ENCODE results near the gene C2orf92. TPM values are rescaled to one million over a fixed set of nuclear protein-coding genes. Genes with fewer than 3 reads are reported as not detected.
"Not testable (repeated sequence)": the region's sequence is repeated elsewhere in the genome, so short reads cannot be mapped to it uniquely, and the experiment has no call there.

The C2orf92 gene
- total RNA-seq, result 1 to 10 TPM; 6.1 to 7.3 TPM

- Mint-ChIP-seq H3K27ac (no peak within 1 kb of the TSS), H3K4me1 (peaks cover 24% of the 10 kb centered on the region), H3K27me3 (no peaks in the 10 kb centered on the region), H3K4me3 (no peak within 1 kb of the TSS), H3K36me3 (peaks cover 3% of the 10 kb centered on the region), H3K9me3 (no peaks in the 10 kb centered on the region)
- no peak for DNase-seq
These were observed at the start of gene C2orf92 for GRCh38 chr2:97669448-97669847. Gene C2orf92 (plus strand): TSS chr2:97669713. CDS start chr2:97669789, 76 bp downstream.

GRCh38 chr2:97620492-97620891 is 49.0 kb upstream of the C2orf92 start:
- not testable (repeated sequence) for H3K27ac Mint-ChIP-seq, H3K27me3 Mint-ChIP-seq, H3K9me3 Mint-ChIP-seq, H3K4me3 Mint-ChIP-seq, DNase-seq, H3K4me1 Mint-ChIP-seq, H3K36me3 Mint-ChIP-seq

GRCh38 chr2:97622976-97623375 is 46.5 kb upstream of the C2orf92 start:
- not testable (repeated sequence) for H3K4me1 Mint-ChIP-seq, DNase-seq, H3K36me3 Mint-ChIP-seq, H3K27me3 Mint-ChIP-seq, H3K4me3 Mint-ChIP-seq, H3K27ac Mint-ChIP-seq, H3K9me3 Mint-ChIP-seq

GRCh38 chr2:97625354-97626048 is 44.0 kb upstream of the C2orf92 start:
- H3K36me3 Mint-ChIP-seq, DNase-seq, H3K4me1 Mint-ChIP-seq, H3K9me3 Mint-ChIP-seq, H3K27ac Mint-ChIP-seq, H3K27me3 Mint-ChIP-seq, H3K4me3 Mint-ChIP-seq: not testable (repeated sequence)

DNA sequence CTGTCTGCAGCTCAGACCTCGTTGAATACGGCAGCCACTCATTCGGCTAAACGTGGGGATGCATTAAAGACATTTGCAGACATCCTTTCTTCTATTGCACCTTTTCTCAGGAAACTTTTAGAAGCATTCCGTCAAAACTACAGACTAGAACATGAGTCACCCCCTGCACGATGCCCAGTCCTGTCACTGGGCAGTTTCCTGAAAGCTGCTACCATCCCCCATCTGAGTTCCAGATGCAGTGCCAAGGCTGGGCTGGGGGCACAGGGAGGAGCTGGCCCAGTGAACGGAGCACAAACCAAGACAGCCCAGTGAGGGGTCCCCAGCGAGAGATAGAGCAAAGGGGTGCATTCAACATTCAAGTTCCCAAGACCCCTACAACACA is 43.5 kb upstream of the C2orf92 start:
- not testable (repeated sequence) for DNase-seq, H3K4me3 Mint-ChIP-seq, H3K4me1 Mint-ChIP-seq, H3K36me3 Mint-ChIP-seq, H3K27me3 Mint-ChIP-seq, H3K27ac Mint-ChIP-seq, H3K9me3 Mint-ChIP-seq

GRCh38 chr2:97644023-97644717 is 25.3 kb upstream of the C2orf92 start:
- Mint-ChIP-seq H3K9me3 (no peaks in the 10 kb centered on the region), H3K36me3 (peaks cover 14% of the 10 kb centered on the region), H3K4me1 (peaks cover 22% of the 10 kb centered on the region), H3K27ac (no peak overlapping the region), H3K4me3 (no peak overlapping the region), H3K27me3 (no peaks in the 10 kb centered on the region)
- no peak for DNase-seq

DNA sequence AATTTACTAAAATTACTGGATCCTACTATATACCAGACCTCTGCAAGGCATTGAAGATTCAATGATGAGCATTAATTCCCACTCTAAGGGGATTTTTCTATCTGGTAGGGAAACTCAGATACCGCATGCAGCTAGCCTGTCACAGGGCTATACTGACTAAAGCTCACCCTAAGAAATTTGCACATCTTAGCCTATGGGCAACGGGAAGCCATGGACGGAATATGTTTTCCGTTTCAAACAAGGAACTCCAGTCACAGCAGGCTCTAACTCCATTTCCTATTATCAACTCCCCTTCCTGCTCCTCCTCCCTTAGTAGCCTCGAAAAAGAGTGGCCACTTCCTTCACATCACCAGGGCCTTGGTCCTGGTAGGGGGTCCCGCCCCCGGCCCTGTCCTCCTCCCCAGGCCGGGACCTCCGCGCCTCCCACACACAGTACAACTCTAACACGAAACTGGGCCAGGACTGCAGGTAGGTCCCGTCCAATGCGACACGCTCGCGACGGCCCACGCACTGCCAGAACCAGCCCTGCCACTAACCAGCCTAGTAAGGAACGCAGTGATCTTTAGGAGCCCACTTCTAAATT is 24.3 kb upstream of the C2orf92 start:
- DNase-seq, result no peak

DNA sequence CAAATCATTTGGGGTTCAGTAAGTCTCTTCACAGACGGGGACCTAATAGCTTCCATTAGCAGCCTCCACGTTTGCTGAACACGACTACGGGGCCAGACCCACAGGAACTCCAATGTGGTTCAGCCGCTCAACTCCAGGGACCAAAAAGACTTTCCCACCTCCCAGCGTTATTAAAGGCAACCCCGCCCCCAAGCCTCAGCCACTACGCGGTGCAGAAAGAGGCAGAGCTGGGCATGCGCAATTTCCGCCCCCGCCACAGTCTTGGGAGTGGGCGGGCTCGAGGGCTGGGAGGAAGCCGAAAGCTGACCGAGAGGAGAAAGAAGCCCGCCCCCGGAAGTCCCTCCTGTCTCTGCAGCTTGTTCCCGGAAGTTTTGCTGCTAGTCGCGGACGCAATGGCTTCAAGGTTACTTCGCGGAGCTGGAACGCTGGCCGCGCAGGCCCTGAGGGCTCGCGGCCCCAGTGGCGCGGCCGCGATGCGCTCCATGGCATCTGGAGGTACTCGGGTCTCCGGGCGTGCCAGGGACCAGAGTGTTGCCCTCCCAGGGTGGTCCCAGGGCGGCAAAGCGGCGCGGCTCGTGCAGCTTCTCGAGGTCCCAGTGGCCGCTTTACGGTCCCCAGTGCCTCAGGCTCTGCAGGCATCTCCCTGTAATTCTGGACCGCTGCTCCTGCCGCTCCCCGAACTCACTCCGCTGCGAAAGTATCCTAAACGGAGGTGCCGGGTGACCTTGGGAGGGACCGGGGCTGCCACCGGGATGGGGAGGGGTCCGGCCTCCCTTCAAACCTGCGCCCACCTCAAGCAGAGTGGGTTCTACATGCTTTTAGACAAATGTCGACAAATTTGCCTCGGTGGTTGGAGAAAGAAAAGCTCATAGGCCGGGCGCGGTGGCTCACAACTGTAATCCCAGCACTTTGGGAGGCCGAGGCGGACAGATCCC is 23.6 kb upstream of the C2orf92 start, which contains the start of gene COX5B:
TSS of gene COX5B (plus strand) at position 368 of the 935 bp plus-strand sequence. CDS start at position 393, 25 bp downstream.
- H3K9me3 Mint-ChIP-seq, result no peaks in the 10 kb centered on the region
- H3K4me3 Mint-ChIP-seq, result peak within 1 kb of the TSS; percentile 91
- peak within 1 kb of the TSS; percentile 95 for H3K27ac Mint-ChIP-seq
- H3K4me1 Mint-ChIP-seq, result peaks cover 23% of the 10 kb centered on the region
- peaks cover 20% of the 10 kb centered on the region for H3K36me3 Mint-ChIP-seq
- no peaks in the 10 kb centered on the region for H3K27me3 Mint-ChIP-seq
- DNase-seq, result peak; percentile 99

More for the DNA sequence above, 24.3 kb upstream of the C2orf92 start:
- Mint-ChIP-seq H3K27ac (peak overlapping the region; percentile 95), H3K36me3 (peaks cover 20% of the 10 kb centered on the region), H3K27me3 (no peaks in the 10 kb centered on the region), H3K4me1 (peaks cover 23% of the 10 kb centered on the region), H3K9me3 (no peaks in the 10 kb centered on the region), H3K4me3 (peak overlapping the region; percentile 91)

DNA sequence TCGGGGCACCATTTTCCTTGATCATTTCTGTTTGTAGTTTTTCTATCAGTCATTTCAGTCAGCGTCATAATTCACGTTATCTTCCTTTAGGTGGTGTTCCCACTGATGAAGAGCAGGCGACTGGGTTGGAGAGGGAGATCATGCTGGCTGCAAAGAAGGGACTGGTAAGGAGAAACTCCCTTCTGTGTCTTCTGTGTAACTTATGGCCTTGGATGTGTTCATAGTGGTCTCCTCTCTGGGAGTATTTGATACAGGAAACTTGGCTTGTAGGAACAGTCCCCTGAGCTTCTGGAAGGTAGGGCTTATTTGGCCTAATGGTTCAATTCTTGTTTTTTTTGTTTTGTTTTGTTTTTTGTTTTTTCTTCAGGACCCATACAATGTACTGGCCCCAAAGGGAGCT is 22.5 kb upstream of the C2orf92 start:
- DNase-seq, result no peak
- Mint-ChIP-seq H3K27ac (peak overlapping the region; percentile 95), H3K27me3 (no peaks in the 10 kb centered on the region), H3K9me3 (no peaks in the 10 kb centered on the region), H3K4me3 (peak overlapping the region; percentile 91), H3K36me3 (peaks cover 20% of the 10 kb centered on the region), H3K4me1 (peaks cover 23% of the 10 kb centered on the region)

DNA sequence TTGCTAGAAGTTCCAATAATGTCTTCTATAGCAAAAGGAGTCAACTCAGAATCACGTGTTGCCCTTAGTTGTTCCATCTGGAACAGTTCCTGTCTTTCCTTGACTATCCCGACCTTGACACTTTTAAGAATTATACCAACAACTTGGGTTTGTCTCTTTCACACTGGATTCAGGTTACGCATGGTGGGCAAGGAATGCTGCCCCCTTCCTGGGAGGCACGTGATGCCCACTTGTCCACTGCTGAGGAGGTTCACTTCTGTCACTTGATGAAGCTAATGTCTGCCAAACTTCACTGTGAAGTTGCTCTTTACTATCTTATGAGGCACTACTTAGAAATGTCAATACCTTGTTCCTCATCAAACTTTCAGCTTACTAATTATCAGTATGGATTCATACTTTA is 18.4 kb upstream of the C2orf92 start:
- Mint-ChIP-seq H3K36me3 (peaks cover 37% of the 10 kb centered on the region), H3K27me3 (no peaks in the 10 kb centered on the region), H3K4me3 (no peak overlapping the region), H3K4me1 (peaks cover 21% of the 10 kb centered on the region), H3K27ac (peak overlapping the region; percentile 59), H3K9me3 (no peaks in the 10 kb centered on the region)
- no peak for DNase-seq

- Mint-ChIP-seq H3K27me3 (no peaks in the 10 kb centered on the region), H3K27ac (no peak overlapping the region), H3K36me3 (peaks cover 33% of the 10 kb centered on the region), H3K9me3 (no peaks in the 10 kb centered on the region), H3K4me1 (peaks cover 7% of the 10 kb centered on the region), H3K4me3 (no peak overlapping the region)
- no peak for DNase-seq
These were observed 16.0 kb upstream of the C2orf92 start for GRCh38 chr2:97653473-97653872.

DNA sequence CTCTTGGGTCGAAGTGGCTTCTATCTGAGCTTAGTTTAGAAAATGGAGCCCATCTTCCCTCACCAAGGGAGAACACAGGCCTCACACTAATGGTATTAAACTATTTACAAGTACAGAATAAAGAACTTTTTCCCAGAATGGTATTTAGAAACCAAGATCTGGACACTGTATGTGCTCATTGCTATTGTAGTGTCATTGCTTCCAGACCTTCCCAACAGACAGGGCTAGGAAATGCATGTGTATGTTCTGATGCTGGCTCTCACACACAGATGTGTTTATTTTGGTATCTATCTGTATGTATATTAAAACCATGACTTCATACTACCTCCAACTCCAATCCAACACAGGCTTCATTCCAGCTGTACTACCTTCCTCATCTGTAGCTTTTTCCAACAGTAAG is 15.6 kb upstream of the C2orf92 start:
- Mint-ChIP-seq H3K4me1 (peaks cover 6% of the 10 kb centered on the region), H3K27me3 (no peaks in the 10 kb centered on the region), H3K9me3 (no peaks in the 10 kb centered on the region), H3K36me3 (peaks cover 34% of the 10 kb centered on the region), H3K27ac (peak overlapping the region; percentile 4), H3K4me3 (no peak overlapping the region)
- DNase-seq, result no peak

- Mint-ChIP-seq H3K27ac (peak overlapping the region; percentile 4), H3K9me3 (no peaks in the 10 kb centered on the region), H3K4me1 (peaks cover 3% of the 10 kb centered on the region), H3K4me3 (no peak overlapping the region), H3K36me3 (peaks cover 34% of the 10 kb centered on the region), H3K27me3 (no peaks in the 10 kb centered on the region)
- DNase-seq, result no peak
These were observed 15.2 kb upstream of the C2orf92 start for GRCh38 chr2:97654309-97654708.

GRCh38 chr2:97654791-97655190 is 14.7 kb upstream of the C2orf92 start:
- Mint-ChIP-seq H3K4me3 (no peak overlapping the region), H3K9me3 (no peaks in the 10 kb centered on the region), H3K27ac (peak overlapping the region; percentile 2), H3K4me1 (peaks cover 3% of the 10 kb centered on the region), H3K36me3 (peaks cover 31% of the 10 kb centered on the region), H3K27me3 (no peaks in the 10 kb centered on the region)
- no peak for DNase-seq
